ENCODE results near the gene NPHP3.

Gene NPHP3

GRCh38 chr3:132679911-132680310 lies 42.3 kb downstream of the NPHP3 start:
- ChIA-PET POLR2A (no interaction called here), CTCF (no interaction called here)
- TF ChIP-seq ZSCAN23 (tag by site-specific recombination; IDR thresholded peaks at IDR 0.05): no peak
- TF ChIP-seq MEIS1 (CRISPR knock-in tag; IDR thresholded peaks at IDR 0.05; ENCODE audit: borderline replicate concordance): no peak
- no peak for TF ChIP-seq ZNF341 (tag by site-specific recombination; IDR thresholded peaks at IDR 0.05; ENCODE audit: low read depth)
- no peak for TF ChIP-seq ZBTB7A (tag by site-specific recombination; IDR thresholded peaks at IDR 0.05; ENCODE audit: low read depth)
- TF ChIP-seq, protein P1, sequence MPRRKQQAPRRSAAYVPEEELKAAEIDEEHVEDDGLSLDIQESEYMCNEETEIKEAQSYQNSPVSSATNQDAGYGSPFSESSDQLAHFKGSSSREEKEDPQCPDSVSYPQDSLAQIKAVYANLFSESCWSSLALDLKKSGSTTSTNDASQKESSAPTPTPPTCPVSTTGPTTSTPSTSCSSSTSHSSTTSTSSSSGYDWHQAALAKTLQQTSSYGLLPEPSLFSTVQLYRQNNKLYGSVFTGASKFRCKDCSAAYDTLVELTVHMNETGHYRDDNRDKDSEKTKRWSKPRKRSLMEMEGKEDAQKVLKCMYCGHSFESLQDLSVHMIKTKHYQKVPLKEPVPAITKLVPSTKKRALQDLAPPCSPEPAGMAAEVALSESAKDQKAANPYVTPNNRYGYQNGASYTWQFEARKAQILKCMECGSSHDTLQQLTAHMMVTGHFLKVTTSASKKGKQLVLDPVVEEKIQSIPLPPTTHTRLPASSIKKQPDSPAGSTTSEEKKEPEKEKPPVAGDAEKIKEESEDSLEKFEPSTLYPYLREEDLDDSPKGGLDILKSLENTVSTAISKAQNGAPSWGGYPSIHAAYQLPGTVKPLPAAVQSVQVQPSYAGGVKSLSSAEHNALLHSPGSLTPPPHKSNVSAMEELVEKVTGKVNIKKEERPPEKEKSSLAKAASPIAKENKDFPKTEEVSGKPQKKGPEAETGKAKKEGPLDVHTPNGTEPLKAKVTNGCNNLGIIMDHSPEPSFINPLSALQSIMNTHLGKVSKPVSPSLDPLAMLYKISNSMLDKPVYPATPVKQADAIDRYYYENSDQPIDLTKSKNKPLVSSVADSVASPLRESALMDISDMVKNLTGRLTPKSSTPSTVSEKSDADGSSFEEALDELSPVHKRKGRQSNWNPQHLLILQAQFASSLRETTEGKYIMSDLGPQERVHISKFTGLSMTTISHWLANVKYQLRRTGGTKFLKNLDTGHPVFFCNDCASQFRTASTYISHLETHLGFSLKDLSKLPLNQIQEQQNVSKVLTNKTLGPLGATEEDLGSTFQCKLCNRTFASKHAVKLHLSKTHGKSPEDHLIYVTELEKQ (tag by site-specific recombination; IDR thresholded peaks at IDR 0.05; ENCODE audit: borderline replicate concordance): no peak
- no peak for TF ChIP-seq ZNF777 (tag by site-specific recombination; IDR thresholded peaks at IDR 0.05; ENCODE audit: borderline replicate concordance)
- TF ChIP-seq ZNF133 (tag by site-specific recombination; IDR thresholded peaks at IDR 0.05): no peak
- Histone ChIP-seq H3K4me3 (ENCODE audit: low read depth, low read length) (no peak overlapping the region), H3K9me3 (ENCODE audit: control insufficient read depth, insufficient read depth, low read depth, low read length) (no peaks in the 10 kb centered on the region), H3K36me3 (ENCODE audit: control insufficient read depth in 2 of 2, insufficient read depth in 1 of 2, low read length in 2 of 2) (peaks cover 16 to 72% of the 10 kb centered on the region in 2 experiments), H3K27ac (ENCODE audit: extremely low read depth, low read depth, low read length) (no peak overlapping the region), H3K4me1 (ENCODE audit: control insufficient read depth, insufficient read depth, low read length) (no peaks in the 10 kb centered on the region)

GRCh38 chr3:132675408-132675807 lies 46.8 kb downstream of the NPHP3 start:
- Histone ChIP-seq H3K9me3 (ENCODE audit: control insufficient read depth, insufficient read depth, low read depth, low read length) (no peaks in the 10 kb centered on the region), H3K4me3 (ENCODE audit: low read depth, low read length) (no peak overlapping the region), H3K27ac (ENCODE audit: extremely low read depth, low read depth, low read length) (no peak overlapping the region), H3K4me1 (ENCODE audit: control insufficient read depth, insufficient read depth, low read length) (no peaks in the 10 kb centered on the region), H3K36me3 (ENCODE audit: control insufficient read depth in 2 of 2, insufficient read depth in 1 of 2, low read length in 2 of 2) (peaks cover 30 to 70% of the 10 kb centered on the region in 2 experiments)
- ChIA-PET POLR2A (no interaction called here), CTCF (no interaction called here)
- no peak for TF ChIP-seq BCL6B (tag by site-specific recombination; IDR thresholded peaks at IDR 0.05)
- no peak for TF ChIP-seq ZNF677 (tag by site-specific recombination; IDR thresholded peaks at IDR 0.05)
- no peak for TF ChIP-seq SCRT2 (tag by site-specific recombination; IDR thresholded peaks at IDR 0.05)
- TF ChIP-seq, protein P2, sequence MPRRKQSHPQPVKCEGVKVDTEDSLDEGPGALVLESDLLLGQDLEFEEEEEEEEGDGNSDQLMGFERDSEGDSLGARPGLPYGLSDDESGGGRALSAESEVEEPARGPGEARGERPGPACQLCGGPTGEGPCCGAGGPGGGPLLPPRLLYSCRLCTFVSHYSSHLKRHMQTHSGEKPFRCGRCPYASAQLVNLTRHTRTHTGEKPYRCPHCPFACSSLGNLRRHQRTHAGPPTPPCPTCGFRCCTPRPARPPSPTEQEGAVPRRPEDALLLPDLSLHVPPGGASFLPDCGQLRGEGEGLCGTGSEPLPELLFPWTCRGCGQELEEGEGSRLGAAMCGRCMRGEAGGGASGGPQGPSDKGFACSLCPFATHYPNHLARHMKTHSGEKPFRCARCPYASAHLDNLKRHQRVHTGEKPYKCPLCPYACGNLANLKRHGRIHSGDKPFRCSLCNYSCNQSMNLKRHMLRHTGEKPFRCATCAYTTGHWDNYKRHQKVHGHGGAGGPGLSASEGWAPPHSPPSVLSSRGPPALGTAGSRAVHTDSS (tag by site-specific recombination; IDR thresholded peaks at IDR 0.05): no peak
- no peak for TF ChIP-seq ZNF394 (tag by site-specific recombination; IDR thresholded peaks at IDR 0.05; ENCODE audit: borderline replicate concordance)
- TF ChIP-seq ZNF423 (tag by site-specific recombination; IDR thresholded peaks at IDR 0.05): no peak
- no peak for TF ChIP-seq ZIC2 (tag by site-specific recombination; IDR thresholded peaks at IDR 0.05)
- TF ChIP-seq ZNF449 (tag by site-specific recombination; IDR thresholded peaks at IDR 0.05): no peak
- TF ChIP-seq ZNF623 (tag by site-specific recombination; IDR thresholded peaks at IDR 0.05): no peak
- TF ChIP-seq ZFHX2 (tag by site-specific recombination; conservative IDR thresholded peaks at IDR 0.05): no peak
- TF ChIP-seq ZNF404 (tag by site-specific recombination; IDR thresholded peaks at IDR 0.05): no peak
- TF ChIP-seq ZNF138 (tag by site-specific recombination; IDR thresholded peaks at IDR 0.05; ENCODE audit: borderline replicate concordance): no peak
